Limb (tissue), 2 donors: ENCODE data around the gene IFNA21.
A peak's percentile ranks its signal among the peaks of the same experiment; 100 is the strongest.
"Not testable (repeated sequence)": the region's sequence is repeated elsewhere in the genome, so short reads cannot be mapped to it uniquely, and the experiment has no call there.

Experiments
- DNase-seq, 2 donors: peaks; one replicate each; pipeline ENCODE4 v3.0.0-alpha.2; 2016; ENCODE audit errors: extremely low spot score in 2 of 2

The IFNA21 gene

DNA sequence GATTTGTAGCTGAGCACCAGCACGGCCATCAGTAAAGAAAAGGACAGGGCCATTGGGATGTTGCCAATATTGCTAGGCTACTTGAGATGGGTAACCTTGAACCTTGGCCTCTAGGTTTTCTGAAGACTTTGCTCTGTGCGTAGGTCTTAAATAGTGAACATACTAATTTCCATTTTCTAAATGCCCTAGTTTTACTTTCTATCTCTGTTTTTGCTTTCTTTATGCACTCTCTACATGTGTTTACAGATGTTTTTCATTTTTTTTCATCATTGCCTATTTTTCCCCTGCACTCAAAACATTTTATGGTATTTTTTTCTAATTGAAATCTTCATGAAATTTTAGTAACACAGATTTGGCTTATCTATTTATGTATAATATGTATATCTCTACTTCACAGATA is at the start of gene IFNA21:
Gene IFNA21 (minus strand): TSS at position 101 of the 400 bp plus-strand sequence. CDS start 48 bp downstream, at position 53.
- not testable (repeated sequence) for DNase-seq

DNA sequence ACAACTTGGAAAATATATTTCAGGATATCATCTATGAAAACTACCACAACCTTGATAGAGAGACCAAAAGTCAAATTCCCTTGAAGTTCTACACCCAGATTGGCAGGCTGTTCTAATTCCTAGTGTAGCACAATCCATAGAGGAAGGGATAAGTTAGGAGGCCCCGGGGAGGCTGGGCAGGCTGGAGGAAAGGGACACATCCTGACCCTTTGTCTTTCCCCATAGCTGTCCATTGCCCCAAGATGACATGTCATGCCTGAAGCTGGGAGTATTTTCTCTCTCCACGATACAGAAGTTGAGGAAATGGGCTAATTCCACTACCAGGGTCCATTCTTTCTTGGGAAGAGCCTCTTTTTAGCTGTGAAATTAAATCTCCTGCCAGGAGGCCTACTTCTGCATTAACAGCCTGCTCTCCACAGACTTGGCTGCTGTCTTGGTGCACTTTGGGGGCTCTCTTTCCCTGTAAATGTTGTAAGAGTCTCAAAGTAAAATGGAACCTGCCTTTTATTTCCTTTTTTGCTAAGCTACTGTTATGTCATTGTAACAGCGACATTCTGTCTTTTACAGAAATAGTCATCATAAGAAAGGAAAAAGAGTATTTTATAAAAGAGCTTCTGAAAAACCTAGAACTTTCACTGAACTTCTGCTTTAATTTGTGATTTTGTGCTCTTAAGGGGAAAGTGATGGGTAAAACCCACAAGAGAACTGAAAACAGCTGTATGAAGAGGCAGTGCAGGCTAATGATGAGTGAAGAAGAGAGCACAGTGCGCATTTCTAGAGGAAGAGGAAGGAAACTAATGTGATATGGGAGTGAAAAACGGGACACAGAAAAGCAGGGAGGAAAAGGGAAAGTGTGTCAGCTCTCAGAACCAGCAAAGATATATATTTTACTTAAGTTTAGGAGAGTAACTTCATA is 47.2 kb upstream of the IFNA21 start:
- DNase-seq, result not testable (repeated sequence)

DNA sequence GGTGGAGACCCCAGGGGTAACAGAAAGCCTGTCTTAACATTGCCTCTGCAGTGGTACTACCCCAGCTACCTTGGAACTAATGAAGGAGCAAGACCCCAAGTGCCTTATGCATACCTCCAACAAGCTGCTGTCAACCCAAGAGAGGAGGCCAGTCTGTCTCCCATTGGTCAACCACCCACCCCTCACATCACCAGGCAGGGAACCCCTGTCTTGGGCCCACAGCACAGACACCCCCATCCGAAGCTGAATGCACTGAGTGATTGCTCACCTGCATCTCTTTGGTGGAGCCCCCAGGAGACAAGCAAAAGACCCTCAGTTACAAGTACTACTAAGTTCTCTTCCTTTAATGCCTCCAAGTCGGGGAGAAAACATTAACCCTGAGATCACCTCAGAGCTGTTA is 45.7 kb upstream of the IFNA21 start:
- not testable (repeated sequence) for DNase-seq

DNA sequence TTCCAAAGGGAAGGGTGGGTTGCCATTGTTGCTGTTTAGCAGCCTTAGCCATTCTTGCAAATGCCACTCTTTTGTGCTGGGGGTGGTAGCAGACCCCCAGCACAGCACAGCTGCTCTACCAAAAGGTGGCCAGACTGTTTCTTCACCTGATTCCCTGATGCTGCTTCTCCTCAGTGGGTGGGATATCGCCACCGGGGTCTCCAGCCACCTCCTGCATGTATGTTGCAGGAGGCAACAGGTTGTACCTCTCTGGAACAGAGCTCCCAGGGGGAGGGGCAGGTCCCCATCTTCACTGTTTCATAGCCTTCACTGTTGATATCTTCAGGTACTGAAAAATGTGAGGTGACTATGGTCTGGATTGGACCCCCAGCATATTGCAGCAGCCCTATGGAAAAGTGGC is 44.3 kb upstream of the IFNA21 start:
- not testable (repeated sequence) for DNase-seq

DNA sequence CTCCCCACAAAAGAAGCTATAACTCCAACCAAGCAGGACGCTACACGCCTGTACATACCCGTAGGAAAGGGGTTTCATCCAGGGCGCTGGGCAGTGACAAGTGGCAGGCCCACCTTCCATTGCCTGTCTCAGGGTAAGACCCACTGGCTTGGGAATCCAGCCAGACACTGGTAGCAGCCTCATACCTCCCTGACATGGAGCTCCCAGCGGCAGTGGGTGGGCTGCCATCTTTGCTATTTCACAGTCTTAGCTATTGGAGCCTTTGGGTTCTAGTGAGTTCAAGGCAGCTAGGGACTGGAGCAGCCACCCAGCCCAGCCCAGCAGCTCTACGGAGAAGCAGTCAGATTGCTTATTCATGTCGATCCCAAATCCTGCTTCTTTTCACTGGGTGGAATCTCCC is 43.9 kb upstream of the IFNA21 start:
- no peak for DNase-seq

DNA sequence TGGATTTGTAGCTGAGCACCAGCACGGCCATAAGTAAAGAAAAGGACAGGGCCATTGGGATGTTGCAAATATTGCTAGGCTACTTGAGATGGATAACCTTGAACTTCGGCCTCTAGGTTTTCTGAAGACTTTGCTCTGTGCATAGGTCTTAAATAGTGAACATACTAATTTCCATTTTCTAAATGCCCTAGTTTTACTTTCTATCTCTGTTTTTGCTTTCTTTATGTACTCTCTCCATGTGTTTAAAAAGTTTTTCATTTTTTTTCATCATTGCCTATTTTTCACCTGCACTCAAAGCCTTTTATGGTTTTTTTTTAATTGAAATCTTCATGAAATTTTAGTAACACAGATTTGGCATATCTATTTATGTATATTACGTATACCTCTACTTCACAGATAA is 40.6 kb upstream of the IFNA21 start, which contains the start of gene IFNA10:
Gene IFNA10 (minus strand): TSS at position 101 of the 400 bp plus-strand sequence. CDS start 46 bp downstream, at position 55.
- not testable (repeated sequence) for DNase-seq

DNA sequence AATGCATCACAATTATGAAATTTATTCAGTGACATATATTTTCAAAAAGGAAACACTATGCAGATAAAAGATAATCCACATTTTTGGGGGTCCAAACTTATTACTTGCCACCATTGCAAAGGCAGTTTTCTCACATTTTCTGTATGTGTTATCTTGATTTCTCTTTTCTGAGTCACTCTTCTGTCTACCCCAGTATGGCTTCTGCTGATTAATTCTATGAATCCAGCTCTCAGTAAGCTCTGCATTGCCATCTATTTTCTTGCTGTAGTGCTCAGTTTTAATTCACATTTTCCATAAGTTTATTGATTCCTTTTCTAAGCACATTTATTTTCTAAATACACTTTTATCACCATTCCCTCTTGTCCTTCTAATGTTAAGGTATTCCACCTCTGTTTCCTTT is 38.7 kb upstream of the IFNA21 start:
- no peak for DNase-seq

DNA sequence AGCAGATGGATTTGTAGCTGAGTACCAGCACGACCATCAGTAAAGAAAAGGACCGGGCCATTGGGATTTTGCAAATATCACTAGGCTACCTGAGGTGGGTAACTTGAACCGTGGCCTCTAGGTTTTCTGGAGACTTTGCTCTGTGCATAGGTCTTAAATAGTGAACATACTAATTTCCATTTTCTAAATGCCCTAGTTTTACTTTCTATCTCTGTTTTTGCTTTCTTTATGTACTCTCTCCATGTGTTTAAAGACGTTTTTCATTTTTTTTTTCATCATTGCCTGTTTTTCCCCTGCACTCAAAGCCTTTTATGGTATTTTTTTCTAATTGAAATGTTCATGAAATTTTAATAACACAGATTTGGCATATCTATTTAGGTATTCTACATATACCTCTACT is 35.6 kb upstream of the IFNA21 start, which contains the start of gene IFNA7:
Gene IFNA7 (minus strand): TSS at position 101 of the 400 bp plus-strand sequence. CDS start 40 bp downstream, at position 61.
- not testable (repeated sequence) for DNase-seq

DNA sequence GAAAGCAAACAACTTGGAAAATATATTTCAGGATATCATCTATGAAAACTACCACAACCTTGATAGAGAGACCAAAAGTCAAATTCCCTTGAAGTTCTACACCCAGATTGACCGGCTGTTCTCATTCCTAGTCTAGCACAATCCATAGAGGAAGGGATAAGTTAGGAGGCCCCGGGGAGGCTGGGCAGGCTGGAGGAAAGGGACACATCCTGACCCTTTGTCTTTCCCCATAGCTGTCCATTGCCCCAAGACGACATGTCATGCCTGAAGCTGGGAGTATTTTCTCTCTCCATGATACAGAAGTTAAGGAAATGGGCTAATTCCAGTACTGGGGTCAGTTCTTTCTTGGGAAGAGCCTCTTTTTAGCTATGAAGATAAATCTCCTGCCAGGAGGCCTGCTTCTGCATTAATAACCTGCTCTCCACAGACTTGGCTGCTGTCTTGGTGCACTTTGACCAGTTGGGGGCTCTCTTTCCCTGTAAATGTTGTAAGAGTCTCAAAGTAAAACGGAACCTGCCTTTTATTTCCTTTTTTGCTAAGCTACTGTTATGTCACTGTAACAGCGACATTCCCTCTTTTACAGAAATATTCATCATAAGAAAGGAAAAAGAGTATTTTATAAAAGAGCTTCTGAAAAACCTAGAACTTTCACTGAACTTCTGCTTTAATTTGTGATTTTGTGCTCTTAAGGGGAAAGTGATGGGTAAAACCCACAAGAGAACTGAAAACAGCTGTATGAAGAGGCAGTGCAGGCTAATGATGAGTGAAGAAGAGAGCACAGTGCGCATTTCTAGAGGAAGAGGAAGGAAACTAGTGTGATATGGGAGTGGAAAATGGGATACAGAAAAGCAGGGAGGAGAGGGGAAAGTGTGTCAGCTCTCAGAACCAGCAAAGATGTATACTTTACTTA is 28.7 kb upstream of the IFNA21 start:
- not testable (repeated sequence) for DNase-seq

DNA sequence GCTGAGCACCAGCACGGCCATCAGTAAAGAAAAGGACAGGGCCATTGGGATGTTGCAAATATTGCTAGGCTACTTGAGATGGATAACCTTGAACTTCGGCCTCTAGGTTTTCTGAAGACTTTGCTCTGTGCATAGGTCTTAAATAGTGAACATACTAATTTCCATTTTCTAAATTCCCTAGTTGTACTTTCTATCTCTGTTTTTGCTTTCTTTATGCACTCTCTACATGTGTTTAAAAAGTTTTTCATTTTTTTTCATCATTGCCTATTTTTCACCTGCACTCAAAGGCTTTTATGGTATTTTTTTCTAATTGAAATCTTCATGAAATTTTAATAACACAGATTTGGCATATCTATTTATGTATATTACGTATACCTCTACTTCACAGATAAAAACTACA is 21.0 kb upstream of the IFNA21 start, which contains the start of gene IFNA4:
Gene IFNA4 (minus strand): TSS at position 101 of the 400 bp plus-strand sequence. CDS start 56 bp downstream, at position 45.
- DNase-seq, result not testable (repeated sequence)

DNA sequence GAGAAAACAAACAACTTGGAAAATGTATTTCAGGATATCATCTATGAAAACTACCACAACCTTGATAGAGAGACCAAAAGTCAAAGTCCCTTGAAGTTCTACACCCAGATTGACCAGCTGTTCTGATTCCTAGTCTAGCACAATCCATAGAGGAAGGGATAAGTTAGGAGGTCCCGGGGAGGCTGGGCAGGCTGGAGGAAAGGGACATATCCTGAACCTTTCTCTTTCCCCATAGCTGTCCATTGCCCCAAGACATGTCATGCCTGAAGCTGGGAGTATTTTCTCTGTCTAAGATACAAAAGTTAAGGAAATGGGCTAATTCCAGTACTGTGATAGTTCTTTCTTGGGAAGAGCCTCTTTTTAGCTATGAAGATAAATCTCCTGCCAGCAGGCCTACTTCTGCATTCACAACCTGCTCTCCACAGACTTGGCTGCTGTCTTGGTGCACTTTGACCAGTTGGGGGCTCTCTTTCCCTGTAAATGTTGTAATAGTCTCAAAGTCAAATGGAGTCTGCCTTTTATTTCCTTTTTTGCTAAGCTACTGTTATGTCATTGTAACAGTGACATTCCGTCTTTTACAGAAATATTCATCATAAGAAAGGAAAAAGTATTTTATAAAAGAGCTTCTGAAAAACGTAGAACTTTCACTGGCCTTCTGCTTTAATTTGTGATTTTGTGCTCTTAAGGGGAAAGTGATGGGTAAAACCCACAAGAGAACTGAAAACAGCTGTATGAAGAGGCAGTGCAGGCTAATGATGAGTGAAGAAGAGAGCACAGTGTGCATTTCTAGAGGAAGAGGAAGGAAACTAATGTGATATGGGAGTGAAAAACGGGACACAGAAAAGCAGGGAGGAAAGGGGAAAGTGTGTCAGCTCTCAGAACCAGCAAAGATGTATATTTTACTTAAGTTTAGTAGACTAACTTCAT is 16.6 kb upstream of the IFNA21 start:
- not testable (repeated sequence) for DNase-seq

DNA sequence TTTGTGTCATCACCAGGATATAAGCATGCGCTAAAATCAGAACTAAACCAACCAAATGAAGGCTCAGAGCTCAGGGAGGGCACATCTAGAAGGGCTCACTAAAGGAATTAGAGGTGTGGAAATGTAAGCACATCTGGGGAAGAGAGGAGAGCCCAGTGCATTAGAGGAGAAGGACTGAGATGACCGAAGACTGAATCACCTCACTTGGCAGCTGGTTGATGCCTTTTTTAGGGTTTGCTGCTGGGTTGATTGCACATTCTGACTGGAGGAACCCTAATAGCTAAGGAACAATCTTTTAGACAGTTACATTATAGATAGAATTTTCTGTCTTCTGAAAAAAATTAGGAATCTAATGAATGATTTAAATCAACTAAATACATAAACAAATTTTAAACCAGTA is 8.2 kb upstream of the IFNA21 start:
- no peak for DNase-seq

DNA sequence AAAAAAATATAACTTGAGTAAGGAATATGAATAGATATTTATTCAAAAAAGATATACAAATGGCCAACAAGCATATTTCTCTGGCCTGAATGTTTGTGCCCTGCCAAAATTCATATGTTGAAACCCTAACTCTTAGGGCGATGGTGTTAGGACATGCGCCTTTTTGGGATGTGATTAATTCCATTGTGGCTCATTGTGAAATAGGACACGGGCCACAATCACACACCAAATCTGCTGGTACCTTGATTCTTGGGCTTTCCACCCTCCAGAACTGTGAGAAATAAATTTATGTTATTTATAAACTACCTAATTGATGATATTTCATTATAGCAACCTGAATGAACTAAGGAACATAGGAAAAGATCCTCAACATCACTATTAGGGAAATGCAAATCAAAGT is 5.7 kb upstream of the IFNA21 start:
- DNase-seq, result no peak

DNA sequence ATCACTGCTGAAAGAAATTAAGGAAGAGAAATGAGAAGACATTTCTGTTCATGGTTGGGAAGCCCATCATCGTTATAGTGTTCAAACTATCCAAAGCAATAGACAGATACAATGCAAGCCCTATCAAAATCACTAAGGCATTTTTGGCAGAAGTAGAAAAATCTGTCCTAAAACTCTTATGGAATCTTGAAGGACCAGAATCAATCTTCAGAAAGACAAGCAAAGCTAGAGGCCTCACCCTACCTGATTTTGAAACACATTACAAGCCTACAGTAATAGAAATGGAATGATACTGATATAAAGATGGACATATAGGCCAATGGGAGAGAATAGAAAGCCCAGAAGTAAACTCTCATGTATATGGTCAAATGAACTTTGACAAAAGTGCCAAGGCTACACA is 4.9 kb upstream of the IFNA21 start:
- no peak for DNase-seq

DNA sequence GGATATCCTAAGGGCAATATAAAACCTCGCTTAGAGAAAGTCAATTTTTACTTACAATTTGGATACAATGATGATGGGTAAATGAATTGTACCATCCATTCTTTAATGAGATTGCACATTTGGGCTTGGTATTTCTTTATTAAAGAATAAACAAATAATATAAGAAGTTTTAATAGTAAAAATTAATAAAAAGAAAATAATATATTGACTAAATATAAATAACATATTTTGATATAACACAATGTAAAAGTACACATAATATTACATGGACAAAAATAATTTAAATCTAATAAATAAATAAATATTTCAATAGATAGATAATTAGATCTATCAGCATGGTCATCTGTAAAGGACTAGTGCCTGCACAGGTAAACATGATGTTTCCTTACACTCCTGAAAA is 944 bp downstream of the IFNA21 start:
- DNase-seq, result no peak

DNA sequence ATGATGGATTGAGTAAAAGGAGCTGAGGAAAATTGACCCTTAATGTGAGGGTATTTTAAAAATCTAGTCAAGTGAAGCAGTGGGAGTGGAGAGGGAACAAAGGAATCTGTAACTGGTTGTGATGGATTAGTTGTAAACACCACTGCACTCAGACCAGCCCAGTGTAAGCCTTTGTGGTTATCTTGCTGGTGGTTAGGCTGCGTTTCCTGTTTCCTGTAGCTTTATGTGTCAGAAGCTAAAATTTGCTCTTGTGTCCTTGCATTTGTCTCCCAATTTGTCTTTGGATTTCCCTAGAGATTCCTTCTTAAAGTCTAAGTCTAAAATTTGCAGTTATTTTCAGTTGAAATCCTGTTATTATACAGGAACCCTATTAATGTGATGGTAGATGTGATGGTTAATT is 6.3 kb downstream of the IFNA21 start:
- no peak for DNase-seq

DNA sequence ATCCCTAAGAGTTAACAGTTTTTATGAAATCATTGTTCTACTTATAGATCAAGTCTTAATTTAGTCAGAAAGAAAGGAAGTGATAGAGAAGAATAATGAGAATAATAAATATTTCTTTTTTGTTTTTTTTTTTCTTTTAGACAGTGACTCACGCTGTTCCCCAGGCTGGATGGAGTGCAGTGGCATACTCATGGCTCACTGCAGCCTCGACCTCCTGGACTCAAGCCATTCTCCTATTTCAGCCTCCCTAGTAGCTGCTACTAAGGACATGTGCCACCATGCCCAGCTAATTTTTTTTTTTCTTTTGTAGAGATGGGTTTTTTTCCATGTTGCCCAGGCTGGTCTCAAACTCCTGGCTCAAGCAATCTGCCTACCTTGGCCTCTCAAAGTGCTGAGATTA is 11.0 kb downstream of the IFNA21 start:
- DNase-seq, result no peak

DNA sequence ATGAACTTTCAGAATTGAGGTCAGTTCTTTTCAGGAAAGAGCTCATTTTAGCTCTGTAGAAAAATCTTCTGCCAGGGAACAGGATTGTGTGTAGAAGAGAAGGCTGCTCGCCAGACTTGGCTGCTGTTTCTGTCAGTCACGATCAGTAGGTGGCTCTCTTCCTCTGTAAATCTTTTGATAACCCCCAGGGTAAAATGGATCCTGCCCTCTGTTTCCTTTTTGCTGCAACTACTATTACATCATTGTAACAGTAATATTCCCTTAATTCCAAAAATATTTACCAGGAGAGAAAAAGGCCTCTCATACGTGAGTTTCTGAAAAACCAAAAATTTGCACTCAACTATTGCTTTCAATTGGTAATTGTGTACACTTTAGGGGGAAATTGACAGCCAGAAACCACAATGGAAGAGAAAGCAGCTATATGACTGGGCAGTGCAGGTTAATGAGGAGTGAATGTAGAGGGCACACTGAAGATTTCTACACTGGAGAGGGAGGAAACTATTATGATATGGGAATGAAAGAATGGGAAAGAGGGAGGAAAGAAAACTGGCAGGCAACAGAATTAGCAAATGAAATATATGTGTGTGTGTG is 12.3 kb downstream of the IFNA21 start:
- peak in 1 of 2 donors; percentile 7 for DNase-seq

DNA sequence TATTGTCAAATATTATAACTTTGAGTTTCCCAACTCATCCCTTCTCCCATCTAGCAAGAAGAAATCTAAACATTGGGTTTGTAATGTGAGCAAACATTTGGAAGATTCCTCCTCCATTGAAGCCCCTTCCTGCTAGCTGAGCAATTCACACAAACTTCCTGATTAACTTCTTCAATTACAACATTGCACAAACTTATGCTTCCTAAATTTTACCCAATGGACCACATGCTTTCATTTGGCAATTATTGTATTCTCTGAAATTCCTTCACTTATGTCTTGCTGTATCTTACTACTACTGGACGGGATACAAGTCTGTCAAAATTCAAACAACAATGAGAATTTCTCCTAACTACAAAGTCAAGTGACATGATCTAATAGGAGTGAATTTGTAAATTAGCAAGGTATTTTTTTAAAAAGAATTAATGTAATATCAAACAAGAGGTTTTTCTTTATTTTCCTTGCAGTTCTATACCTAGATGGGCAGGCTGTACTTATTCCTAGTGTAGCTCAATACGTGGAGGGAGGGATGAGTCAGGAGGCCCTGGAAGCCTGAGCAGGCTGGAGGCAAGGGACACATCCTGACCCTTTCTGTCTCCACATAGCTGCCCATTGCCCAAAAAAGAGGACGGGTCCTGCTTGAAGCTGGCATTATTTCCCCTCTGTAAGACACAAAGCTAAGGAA is 13.0 kb downstream of the IFNA21 start:
- no peak for DNase-seq

DNA sequence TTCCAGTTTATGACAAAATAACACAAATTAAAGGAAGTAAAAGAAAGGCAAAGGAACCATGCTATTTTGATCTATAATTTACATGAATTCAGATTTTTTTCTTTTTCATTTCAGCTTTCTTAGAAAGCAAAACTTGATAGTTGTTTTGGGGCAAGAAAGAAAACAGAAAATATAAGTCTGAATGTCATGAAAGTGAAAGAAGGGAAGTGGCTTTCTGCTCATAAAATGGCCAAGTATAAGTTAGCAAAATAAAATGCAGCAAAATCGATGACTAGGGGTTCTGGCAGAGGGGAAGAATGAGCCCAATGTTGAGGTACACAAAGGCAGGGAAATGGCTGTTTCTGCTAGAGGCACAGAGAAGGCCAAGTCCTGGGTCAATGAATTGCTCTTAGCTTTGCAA is 21.9 kb downstream of the IFNA21 start:
- no peak for DNase-seq
